GM18517 (cell line): Measurements from ENCODE around the gene SORD.
A peak's percentile ranks its signal among the peaks of the same experiment; 100 is the strongest.
"Not testable (repeated sequence)": the region's sequence is repeated elsewhere in the genome, so short reads cannot be mapped to it uniquely, and the experiment has no call there.

Experiments used
- ATAC-seq: cut with Tn5 transposase; IDR thresholded peaks from one replicate; pipeline ENCODE4 v1.9.1; 2021; ENCODE audit warnings: mild to moderate bottlenecking, moderate library complexity; ENCODE audit not compliant: unreplicated experiment

SORD gene

DNA sequence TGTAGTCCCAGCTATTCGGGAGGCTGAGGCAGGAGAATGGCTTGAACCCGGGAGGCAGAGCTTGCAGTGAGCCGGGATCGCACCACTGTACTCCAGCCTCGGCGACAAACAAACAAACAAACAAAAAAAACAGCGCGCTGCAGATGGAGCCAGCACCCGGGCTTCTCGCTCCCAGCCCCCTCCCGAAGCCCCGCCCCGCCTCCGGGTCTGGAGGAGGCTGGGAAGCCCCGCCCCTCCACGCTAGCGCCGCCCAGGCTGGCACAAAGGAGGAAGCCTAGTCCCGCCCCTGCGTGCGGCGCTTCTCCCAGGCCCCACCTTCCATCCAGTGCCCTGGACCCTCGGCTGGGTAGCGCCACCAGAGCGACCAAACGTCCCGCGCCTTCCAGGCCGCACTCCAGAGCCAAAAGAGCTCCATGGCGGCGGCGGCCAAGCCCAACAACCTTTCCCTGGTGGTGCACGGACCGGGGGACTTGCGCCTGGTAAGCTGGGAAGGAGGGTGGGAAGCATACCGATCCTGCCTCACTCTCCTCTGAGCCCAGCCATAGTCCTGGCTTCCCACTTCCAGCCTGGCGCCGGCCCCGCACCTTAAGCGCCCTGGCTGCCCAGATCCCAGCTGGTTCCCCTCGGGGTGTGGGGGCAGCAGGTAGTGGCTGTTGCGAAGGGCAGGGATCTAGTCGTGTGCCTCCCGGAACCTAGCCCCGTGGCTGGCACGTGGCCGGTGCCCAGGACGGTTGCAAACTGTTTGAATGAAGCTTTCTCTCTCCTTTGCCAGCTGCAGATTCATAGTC lies at the start of gene SORD:
Gene SORD, plus strand, starts transcription at position 325 of the 788 bp plus-strand sequence. Its CDS starts 89 bp downstream, at position 414.
- peak; percentile 91 for ATAC-seq

DNA sequence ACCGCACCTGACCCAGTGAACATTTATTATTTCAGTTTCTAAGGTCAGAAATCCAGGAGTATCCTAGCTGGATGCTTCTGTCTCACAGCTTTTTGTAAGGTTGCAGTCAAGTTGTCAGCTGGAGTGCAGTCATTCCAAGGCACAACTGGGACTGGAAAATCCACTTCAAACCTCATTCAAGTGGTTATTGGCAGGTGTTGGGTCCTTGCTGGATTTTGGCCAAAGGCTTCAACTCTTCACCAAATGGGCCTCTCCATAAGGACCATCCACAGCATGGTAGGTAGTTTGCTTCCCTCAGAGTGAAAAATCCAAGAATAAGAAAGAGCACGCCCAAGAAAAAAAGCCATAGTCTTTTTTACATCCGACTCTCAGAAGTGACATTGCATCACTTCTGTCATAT lies 46.8 kb upstream of the SORD start:
- not testable (repeated sequence) for ATAC-seq

GRCh38 chr15:44977781-44978180 lies 45.2 kb upstream of the SORD start:
- not testable (repeated sequence) for ATAC-seq

GRCh38 chr15:44979617-44980339 lies 43.2 kb upstream of the SORD start:
- ATAC-seq: not testable (repeated sequence)

- not testable (repeated sequence) for ATAC-seq
These were observed 38.9 kb upstream of the SORD start for GRCh38 chr15:44984144-44984543.

DNA sequence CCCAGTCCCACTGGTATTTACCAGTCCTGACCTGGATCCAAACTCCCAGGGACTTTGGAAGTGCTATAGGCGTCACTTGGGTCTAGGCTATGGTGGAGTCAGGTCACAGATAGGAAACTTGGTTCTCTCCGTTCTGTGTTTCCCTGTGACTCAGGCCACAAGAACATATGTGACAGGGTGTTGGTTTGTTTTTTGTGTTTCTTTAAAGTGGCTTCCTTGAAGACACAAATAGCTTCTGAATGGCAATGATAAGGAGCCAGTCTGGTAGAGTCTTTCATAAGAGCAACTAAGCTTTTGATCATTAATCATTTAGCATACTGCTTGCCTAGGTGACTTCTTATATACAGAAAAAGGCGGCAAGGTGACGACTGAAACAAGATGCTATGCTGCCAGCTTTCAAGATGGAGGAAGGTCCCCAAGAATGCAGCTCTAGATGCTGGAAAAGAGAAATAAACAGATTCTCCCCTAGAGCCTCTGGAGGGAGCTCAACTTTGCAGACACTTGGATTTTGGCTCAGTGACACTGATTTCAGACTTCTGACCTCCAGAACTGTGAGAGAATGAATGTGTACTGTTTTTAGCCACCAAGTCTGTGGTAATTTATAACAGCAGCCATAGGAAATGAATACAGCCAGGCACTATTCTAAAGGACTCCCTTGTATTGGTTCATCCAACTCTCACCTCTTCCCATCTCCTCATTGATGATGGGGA lies 36.5 kb upstream of the SORD start:
- ATAC-seq: not testable (repeated sequence)

GRCh38 chr15:44987711-44988110 lies 35.3 kb upstream of the SORD start:
- ATAC-seq: not testable (repeated sequence)

GRCh38 chr15:44988184-44988869 lies 34.7 kb upstream of the SORD start:
- not testable (repeated sequence) for ATAC-seq

DNA sequence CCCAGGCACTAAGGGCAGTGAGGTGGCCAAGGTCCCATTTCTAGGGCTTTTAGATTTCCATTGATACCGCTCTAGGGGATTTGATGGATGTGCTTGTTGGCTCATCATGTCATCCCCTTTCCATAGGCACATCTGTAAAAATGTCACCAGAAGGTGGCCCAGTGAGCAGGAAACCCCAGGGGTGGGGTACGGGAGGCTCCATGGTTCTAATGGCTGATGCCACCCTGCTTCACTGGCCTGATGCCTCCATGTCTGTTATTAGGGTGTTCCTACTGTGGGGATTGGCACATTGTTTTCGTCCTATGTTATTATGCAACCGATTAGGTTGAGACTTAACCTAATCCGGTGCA lies 34.1 kb upstream of the SORD start:
- ATAC-seq: not testable (repeated sequence)

GRCh38 chr15:44997632-44998031 lies 25.4 kb upstream of the SORD start:
- not testable (repeated sequence) for ATAC-seq

DNA sequence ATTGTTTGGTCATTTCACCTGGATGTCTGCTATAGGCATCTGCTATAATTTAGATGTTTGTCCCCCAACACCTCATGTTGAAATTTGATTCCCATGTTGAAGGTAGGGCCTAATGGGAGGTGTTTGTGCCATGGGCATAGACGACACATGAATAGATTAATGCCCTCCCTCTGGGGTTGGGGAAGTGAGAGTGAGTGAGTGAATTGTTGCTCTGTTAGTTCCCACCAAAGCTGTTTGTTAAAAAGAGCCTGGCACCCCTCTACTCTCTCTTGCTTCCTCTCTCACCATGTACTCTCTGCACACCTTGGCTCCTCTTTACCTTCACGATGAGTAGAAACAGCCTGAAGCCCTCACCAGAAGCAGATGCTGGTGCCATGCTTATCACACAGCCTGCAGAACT lies 23.9 kb upstream of the SORD start:
- ATAC-seq: no peak

DNA sequence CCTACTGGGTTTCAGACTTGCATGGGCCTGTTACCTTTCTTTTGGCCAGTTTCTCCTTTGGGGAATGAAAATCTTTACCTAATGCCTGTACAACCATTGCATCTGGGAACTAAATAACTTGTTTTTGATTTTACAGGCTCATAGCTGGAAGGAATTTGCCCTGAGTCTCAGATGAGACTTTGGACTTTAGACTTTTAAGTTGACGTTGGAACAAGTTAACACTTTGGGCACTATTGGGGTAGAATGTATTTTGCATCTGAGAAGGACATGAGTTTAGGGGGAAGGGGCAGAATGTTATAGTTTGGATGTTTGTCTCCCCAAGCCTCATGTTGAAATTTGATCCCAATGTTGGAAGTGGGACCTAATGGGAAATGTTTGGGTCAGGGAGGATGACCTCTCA lies 21.8 kb upstream of the SORD start:
- not testable (repeated sequence) for ATAC-seq

DNA sequence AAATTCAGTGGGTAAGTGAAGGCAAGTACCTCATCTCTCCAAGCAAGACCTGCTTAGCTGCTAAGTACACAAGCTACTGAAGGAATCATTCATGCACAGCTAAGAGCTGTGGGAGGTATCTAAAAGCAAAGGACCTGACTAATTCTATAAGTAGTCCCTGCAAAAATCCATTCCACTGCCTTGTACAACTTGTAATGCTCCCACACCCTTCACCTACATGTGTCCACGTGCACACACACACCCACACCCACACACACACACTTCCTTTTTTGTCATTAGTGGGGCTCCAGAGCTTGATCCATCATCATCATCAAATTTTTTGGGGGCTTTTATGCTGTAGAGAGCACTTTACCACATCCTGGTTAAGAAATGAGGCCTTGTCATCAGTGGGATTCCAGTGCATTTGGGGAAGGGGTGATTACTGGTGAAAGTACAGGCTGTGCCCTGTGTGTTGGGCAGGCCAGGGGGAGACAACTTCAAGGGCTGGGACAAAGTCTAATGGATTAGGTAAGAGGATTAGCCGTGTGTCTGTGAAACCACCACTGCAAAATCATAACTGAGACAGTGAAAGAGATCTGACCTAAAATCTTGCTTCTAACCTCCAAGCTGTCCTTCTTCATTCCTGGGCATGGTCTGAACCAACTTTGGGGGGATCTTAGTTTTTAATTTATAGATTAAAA lies 19.1 kb upstream of the SORD start:
- ATAC-seq: not testable (repeated sequence)

- not testable (repeated sequence) for ATAC-seq
These were observed 18.3 kb upstream of the SORD start for GRCh38 chr15:45004590-45005175.

GRCh38 chr15:45009046-45009445 lies 13.9 kb upstream of the SORD start:
- ATAC-seq: no peak

DNA sequence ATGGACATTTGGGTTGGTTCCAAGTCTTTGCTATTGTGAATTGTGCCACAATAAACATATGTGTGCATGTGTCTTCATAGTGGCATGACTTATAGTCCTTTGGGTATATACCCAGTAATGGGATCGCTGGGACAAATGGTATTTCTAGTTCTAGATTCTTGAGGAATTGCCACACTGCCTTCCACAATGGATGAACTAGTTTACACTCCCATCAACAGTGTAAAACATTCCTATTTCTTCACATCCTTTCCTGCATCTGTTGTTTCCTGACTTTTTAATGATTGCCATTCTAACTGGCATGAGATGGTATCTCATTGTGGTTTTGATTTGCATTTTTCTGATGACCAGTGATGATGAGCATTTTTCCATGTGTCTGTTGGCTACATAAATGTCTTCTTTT lies 7.9 kb upstream of the SORD start:
- not testable (repeated sequence) for ATAC-seq

DNA sequence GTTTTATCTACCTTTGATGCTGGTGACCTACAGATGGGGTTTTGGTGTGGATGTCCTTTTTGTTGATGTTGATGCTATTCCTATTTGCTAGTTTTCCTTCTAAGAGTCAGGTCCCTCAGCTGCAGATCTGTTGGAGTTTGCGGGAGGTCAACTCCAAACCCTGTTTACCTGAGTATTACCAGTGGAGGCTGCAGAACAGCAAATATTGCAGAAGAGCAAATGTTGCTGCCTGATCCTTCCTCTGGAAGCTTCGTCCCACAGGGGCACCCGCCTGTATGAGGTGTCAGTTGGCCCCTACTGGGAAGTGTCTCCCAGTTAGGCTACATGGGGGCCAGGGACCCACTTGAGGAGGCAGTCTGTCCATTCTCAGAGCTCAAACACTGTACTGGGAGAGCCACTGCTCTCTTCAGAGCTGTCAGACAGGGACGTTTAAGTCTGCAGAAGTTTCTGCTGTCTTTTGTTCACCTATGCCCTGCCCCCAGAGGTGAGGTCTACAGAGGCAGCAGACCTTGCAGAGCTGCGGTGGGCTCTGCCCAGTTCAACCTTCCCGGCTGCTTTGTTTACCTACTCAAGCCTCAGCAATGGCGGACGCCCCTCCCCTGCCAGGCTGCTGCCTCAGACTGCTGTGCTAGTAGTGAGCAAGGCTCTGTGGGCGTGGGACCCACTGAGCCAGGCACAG lies 2.6 kb upstream of the SORD start:
- not testable (repeated sequence) for ATAC-seq

- ATAC-seq: not testable (repeated sequence)
These were observed 2.1 kb upstream of the SORD start for GRCh38 chr15:45020901-45021259.

- ATAC-seq: no peak
These were observed 1.6 kb upstream of the SORD start for GRCh38 chr15:45021348-45021747.
